Suprapubic skin (tissue), 3 donors: Measurements from ENCODE around the gene UBQLN1.

Experiments
- EP300 ChIP-seq: sonication (generic); formaldehyde crosslinking; IDR thresholded peaks from one replicate; pipeline ENCODE4 v1.6.1; 2017; ENCODE audit warnings: antibody characterized with exemption
- POLR2A ChIP-seq, 2 donors: fragments of 450-650 bp; IDR thresholded peaks; one replicate each; pipeline ENCODE4 v1.6.1; 2017; ENCODE audit warnings: antibody characterized with exemption in 2 of 2, mild to moderate bottlenecking in 2 of 2, moderate library complexity in 2 of 2
- TF ChIP-seq, protein P1 (sequence below), 2 donors: fragments of 200-600 bp in 1 of 2; fragments of 450-650 bp in 1 of 2; sonication (generic) in 1 of 2; IDR thresholded peaks; one replicate each; pipeline ENCODE4 v1.5.1; 2016 to 2019; ENCODE audit warnings: antibody characterized with exemption in 2 of 2, mild to moderate bottlenecking in 1 of 2, moderate library complexity in 1 of 2

DNA sequence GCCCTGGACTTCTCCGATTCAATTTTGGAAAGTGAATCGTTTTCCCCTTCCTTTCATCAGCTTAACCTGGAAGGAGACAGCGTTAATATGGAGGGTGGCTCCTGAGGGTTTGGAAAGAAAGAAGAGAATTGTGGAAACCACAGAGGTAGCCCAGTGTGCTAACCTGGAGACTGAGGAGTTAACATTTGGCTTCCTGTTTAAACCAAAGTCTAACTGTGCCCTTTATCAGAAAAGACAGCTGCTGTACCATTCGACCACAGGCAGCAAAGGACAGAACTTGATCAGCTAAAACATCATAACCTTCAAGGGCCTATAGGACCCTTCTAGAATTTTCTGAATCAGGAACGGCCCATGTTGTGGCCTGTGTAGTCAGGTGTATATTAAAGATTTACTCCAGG lies 84.1 kb downstream of the UBQLN1 start:
- TF ChIP-seq POLR2A (IDR thresholded peaks at IDR 0.05) (no peak), EP300 (no peak)
- TF ChIP-seq, protein P1, sequence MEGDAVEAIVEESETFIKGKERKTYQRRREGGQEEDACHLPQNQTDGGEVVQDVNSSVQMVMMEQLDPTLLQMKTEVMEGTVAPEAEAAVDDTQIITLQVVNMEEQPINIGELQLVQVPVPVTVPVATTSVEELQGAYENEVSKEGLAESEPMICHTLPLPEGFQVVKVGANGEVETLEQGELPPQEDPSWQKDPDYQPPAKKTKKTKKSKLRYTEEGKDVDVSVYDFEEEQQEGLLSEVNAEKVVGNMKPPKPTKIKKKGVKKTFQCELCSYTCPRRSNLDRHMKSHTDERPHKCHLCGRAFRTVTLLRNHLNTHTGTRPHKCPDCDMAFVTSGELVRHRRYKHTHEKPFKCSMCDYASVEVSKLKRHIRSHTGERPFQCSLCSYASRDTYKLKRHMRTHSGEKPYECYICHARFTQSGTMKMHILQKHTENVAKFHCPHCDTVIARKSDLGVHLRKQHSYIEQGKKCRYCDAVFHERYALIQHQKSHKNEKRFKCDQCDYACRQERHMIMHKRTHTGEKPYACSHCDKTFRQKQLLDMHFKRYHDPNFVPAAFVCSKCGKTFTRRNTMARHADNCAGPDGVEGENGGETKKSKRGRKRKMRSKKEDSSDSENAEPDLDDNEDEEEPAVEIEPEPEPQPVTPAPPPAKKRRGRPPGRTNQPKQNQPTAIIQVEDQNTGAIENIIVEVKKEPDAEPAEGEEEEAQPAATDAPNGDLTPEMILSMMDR (IDR thresholded peaks at IDR 0.05) = no peak
